ENCODE measurements around the gene NUDT5.
"Not testable (repeated sequence)": the region's sequence is repeated elsewhere in the genome, so short reads cannot be mapped to it uniquely, and the experiment has no call there.

Gene NUDT5

GRCh38 chr10:12195603-12196506, at the start of gene NUDT5, which contains the start of gene CDC123:
NUDT5 (minus strand) TSS chr10:12195891; CDS start chr10:12186291, 9,600 bp downstream.
CDC123 (plus strand) TSS chr10:12196188; CDS start chr10:12196246, 58 bp downstream.
- DNase-seq (ENCODE audit: low read depth in 4 of 4, low spot score in 1 of 4) = peak; percentile 61 to 80 (median 72)

DNA sequence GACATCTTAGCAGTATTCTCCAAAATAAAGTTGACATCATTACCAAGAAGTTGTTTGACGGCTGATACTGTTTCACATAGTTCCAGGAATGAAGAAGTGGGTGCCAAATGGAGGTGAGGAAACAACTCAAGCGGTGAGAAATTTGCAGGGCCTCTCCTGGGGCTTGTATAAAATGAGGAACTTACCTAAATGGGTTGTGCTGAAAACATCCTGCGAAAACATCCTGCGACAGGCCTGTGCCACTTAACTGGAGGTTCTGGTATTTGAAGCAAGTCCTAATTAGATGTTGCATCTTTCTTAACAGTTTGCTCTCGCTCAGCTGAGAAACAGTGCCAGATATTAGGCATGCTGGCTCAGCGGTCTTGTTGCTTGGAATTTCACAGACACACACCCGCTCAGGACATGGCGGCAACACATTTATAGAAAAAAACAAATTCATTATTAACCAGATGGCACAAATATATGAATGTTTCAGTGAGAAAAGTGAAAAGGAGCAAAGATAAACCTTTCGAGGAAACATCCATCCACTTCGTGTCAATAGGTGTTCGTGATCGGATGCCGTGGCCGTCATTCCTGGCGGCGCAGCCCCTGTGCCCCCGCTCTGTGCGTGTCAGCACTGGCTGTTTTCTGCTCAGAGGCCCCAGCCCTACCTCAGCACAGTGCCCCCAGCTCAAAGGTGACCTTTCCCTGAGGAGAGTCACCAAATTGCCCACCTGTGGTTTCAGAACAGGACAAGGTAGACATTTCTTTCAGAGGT, 48.4 kb upstream of the NUDT5 start:
- DNase-seq (ENCODE audit: low read depth in 4 of 4, low spot score in 1 of 4) = no peak

- peak in 3 of 4 experiments; percentile 20 to 48 (median 30) for DNase-seq (ENCODE audit: low read depth in 4 of 4, low spot score in 1 of 4)
Measured at GRCh38 chr10:12241810-12242529, 46.3 kb upstream of the NUDT5 start.

GRCh38 chr10:12238821-12239220, 43.1 kb upstream of the NUDT5 start:
- no peak for DNase-seq (ENCODE audit: low read depth in 4 of 4, low spot score in 1 of 4)

DNA sequence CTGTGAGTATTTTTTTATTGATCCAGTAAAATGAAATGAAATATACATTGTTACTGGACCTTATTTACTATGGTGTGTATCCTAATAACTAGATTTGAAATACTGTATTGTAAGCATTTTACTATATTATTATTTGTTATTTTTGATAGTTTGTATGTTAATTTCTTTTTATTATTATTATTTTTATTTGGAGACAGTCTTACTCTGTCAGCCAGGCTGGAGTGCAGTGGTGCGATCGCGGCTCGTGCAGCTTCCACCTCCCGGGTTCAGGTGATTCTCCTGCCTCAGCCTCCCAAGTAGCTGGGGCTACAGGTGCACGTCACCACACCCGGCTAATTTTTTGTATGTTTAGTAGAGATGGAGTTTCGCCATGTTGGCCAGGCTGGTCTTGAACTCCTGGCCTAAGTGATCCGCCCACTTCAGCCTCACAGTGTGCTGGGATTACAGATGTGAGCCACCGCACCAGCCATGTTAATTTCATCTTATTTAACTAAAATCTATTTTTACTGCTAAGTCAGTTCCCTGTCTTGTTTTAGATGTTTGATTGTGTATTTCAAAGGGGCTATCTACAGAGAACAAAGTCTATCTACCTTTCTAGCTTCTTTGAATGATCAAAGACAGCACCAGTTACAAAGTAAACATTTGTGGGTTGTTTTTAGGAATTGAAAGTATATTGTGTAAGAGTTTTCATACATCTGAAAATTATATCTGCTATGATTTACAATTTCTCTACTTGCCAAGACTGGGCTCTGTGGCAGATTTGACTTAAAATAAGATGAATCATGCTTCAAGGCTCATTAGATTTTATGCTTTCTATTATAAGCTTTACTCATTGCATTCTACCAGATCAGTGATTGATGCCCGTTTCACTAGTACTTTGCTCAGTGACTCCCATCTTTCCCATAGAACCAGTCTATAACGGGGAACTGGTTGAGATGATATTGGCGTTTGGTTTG, 41.9 kb upstream of the NUDT5 start:
- no peak for DNase-seq (ENCODE audit: low read depth in 4 of 4, low spot score in 1 of 4)

DNA sequence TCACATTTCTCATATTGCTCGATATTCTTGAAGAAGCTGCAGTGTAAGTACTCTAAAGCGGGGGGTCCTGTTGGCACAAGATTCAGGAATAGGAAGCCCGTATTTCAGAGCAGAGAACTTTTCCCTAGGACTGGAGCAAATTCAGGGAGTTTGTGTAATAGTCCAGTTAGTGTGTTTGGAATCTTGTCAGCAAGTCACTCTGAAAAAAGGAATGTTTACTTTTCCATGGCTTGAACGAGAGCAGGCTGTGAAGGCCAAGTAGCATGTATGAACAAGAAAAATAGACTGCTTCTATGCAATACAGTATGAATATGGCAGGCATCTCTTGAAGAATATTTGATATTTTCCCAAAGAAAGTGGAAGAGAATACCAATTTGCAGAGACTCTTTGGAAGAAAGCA, 40.1 kb upstream of the NUDT5 start:
- no peak for DNase-seq (ENCODE audit: low read depth in 4 of 4, low spot score in 1 of 4)

DNA sequence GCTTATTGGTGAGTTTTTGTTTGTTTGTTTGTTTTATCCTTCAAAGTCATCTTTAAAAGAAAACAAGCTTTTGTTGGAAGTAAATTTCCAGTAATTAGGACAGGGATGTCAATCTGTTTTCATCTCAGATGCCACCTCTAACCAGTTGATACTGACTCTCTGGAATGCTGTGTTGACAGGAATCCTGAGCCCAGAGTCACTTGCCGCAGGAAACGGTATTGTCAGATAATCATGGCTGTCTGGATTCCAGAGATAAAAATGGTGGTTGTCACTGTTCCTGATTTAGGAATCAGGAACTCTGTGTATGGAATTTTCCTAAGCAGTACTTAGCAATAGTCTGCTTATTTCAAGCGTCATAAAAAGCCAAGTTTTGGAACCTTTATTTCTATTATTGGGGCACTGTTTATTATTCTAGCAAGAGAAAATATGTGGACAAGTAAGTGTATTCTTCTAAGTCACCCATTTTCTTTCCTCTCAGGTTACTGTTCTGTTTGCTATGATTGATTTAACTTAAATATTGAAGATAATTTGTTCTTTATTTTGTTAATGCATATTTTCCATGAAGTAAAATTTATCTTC, 39.5 kb upstream of the NUDT5 start:
- DNase-seq (ENCODE audit: low read depth in 4 of 4, low spot score in 1 of 4) = no peak

DNA sequence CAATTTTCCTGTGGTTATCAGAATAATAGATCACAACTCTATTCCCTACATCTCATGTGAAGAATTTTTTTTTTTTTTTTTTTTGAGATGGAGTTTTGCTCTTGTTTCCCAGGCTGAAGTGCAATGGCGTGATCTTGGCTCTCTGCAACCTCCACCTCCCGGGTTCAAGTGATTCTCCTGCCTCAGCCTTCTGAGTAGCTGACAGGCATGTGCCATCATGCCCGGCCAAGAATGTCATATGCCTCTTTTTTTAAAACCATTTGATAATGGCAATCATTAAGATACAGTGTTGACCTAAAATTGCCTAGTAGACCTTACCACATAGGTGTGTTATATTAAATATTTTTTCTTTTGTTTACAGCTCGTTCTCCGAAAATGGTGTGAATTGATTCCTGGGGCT, 39.0 kb upstream of the NUDT5 start:
- not testable (repeated sequence) for DNase-seq (ENCODE audit: low read depth in 4 of 4, low spot score in 1 of 4)

GRCh38 chr10:12228851-12229250, 33.2 kb upstream of the NUDT5 start:
- DNase-seq (ENCODE audit: low read depth in 4 of 4, low spot score in 1 of 4) = no peak

DNA sequence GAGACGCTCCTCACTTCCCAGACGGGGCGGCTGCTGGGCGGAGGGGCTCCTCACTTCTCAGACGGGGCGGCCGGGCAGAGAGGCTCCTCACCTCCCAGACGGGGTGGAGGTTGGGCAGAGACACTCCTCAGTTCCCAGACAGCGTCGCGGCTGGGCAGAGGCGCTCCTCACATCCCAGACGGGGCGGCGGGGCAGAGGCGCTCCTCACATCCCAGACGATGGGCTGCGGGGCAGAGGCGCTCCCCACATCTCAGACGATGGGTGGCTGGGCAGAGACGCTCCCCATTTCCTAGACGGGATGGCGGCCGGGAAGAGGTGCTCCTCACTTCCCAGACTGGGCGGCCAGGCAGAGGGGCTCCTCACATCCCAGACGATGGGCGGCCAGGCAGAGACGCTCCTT, 30.7 kb upstream of the NUDT5 start:
- DNase-seq (ENCODE audit: low read depth in 4 of 4, low spot score in 1 of 4) = not testable (repeated sequence)

GRCh38 chr10:12225444-12225843, 29.8 kb upstream of the NUDT5 start:
- no peak for DNase-seq (ENCODE audit: low read depth in 4 of 4, low spot score in 1 of 4)

- DNase-seq (ENCODE audit: low read depth in 4 of 4, low spot score in 1 of 4) = no peak
Measured at GRCh38 chr10:12221323-12222298, 25.9 kb upstream of the NUDT5 start.

GRCh38 chr10:12218991-12219390, 23.3 kb upstream of the NUDT5 start:
- DNase-seq (ENCODE audit: low read depth in 4 of 4, low spot score in 1 of 4) = no peak

- DNase-seq (ENCODE audit: low read depth in 4 of 4, low spot score in 1 of 4) = no peak
Measured at GRCh38 chr10:12214763-12215218, 19.1 kb upstream of the NUDT5 start.

GRCh38 chr10:12214093-12214492, 18.4 kb upstream of the NUDT5 start:
- DNase-seq (ENCODE audit: low read depth in 4 of 4, low spot score in 1 of 4) = no peak

DNA sequence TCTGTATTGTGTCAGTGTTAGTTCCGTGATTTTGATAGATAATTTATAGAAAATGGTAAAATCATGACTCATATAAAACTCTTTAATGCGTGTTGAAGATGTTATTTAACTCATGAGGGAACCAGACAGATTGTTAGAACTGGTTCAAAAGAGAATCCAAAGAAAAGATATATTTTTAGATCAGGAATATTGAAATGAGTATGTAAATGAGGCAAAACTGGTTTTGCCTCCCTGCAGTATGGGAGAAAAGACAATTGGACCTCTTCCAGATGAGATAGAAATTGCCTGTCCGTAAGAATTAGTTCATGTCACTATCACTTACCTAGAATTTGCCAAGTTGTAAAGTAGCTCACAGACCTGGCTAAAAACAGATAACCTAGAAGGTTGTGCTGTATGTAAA, 17.9 kb upstream of the NUDT5 start:
- no peak for DNase-seq (ENCODE audit: low read depth in 4 of 4, low spot score in 1 of 4)

DNA sequence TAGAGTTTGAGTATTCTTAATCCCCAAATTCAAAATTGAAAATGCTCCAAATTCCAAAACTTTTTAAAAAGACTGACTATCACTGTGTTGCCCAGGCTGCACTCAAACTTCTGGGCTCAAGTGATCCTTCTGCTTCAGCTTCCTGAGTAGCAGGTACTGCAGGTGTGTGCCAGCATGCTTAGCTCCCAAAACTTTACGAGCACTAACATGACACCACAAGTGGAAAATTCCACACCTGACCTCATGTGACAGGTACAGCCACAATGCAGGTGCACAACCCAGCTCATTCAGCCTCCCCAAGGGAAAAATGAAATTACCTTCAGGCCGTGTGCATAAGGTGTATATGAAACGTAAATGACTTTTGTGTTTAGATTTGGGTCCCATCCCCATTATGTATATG, 16.8 kb upstream of the NUDT5 start:
- DNase-seq (ENCODE audit: low read depth in 4 of 4, low spot score in 1 of 4) = no peak

DNA sequence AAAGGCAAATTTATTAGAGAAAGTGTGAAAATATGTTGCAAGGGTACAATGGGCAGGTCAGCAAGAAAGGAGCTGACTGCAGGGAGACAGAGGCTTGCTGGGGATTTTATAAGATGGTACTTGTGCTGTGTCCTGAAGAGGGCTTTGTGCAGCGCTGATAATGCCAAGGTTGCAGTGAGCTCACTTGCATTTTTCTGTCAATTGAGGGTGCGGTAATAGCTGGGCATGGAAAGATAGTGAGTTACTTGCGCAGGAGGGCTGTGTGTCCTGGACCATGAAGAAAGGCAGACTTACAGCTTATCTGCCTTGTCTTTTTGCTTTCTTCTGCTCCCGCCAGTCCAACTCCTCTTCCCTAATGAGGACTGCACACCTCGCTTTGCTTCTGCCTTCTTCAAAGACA, 12.8 kb upstream of the NUDT5 start:
- DNase-seq (ENCODE audit: low read depth in 4 of 4, low spot score in 1 of 4) = no peak

DNA sequence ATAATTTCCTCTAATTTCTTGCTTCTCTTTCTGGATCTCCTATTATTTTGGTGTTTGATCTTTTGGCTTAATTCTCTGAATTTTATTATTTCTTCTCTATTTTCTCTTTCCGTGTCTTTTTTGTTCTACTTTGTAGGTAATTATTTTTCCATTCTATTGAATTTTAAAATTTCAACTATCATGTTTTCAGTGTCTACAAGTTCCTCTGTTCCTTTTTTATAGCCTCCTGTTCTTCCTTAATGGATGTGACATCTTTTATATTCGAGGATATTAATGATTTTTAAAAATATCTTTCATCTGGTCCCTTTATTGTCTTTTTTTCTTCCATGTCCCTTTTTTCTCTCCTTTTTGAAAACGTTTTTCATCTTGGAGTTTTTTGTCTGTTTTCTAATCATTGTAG, 11.4 kb upstream of the NUDT5 start:
- DNase-seq (ENCODE audit: low read depth in 4 of 4, low spot score in 1 of 4) = no peak
